ENCODE results near the gene SYCE3. TPM values are rescaled to one million over a fixed set of nuclear protein-coding genes. Genes with fewer than 3 reads are reported as not detected.

The SYCE3 gene
- polyA plus RNA-seq, 5 donors: not detected

GRCh38 chr22:50600967-50601668 is 38.4 kb upstream of the SYCE3 start:
- DNase-seq: no peak

- DNase-seq: no peak
These were observed 37.8 kb upstream of the SYCE3 start, which contains the start of gene MAPK8IP2 for GRCh38 chr22:50600538-50600937. Gene MAPK8IP2, plus strand, starts transcription at chr22:50600793. Its CDS starts 26 bp downstream, at chr22:50600819.

GRCh38 chr22:50599816-50600455 is 37.2 kb upstream of the SYCE3 start:
- peak; percentile 42 for DNase-seq

GRCh38 chr22:50597097-50597496 is 34.4 kb upstream of the SYCE3 start:
- DNase-seq: no peak

- DNase-seq: no peak
These were observed 32.5 kb upstream of the SYCE3 start for GRCh38 chr22:50595189-50595588.

GRCh38 chr22:50587407-50587806 is 24.7 kb upstream of the SYCE3 start:
- DNase-seq: no peak

- DNase-seq: no peak
These were observed 23.7 kb upstream of the SYCE3 start for GRCh38 chr22:50586416-50586815.

GRCh38 chr22:50585781-50586180 is 23.1 kb upstream of the SYCE3 start:
- no peak for DNase-seq

- DNase-seq: no peak
These were observed 22.5 kb upstream of the SYCE3 start for GRCh38 chr22:50585238-50585637.

GRCh38 chr22:50584106-50585096 is 21.7 kb upstream of the SYCE3 start:
- no peak for DNase-seq

GRCh38 chr22:50583294-50583861 is 20.7 kb upstream of the SYCE3 start:
- DNase-seq: no peak

- peak; percentile 98 to 99 for DNase-seq
These were observed 20.0 kb upstream of the SYCE3 start, which contains the start of gene CHKB for GRCh38 chr22:50582493-50583293. Gene CHKB, minus strand, starts transcription at chr22:50582849. Its CDS starts 68 bp downstream, at chr22:50582781.

GRCh38 chr22:50581950-50582492 is 19.3 kb upstream of the SYCE3 start:
- DNase-seq: no peak

- no peak for DNase-seq
These were observed 18.6 kb upstream of the SYCE3 start for GRCh38 chr22:50581031-50581949.

- no peak for DNase-seq
These were observed 17.0 kb upstream of the SYCE3 start for GRCh38 chr22:50579752-50580151.

- DNase-seq: no peak
These were observed 16.1 kb upstream of the SYCE3 start for GRCh38 chr22:50578776-50579310.

GRCh38 chr22:50577987-50578775 is 15.5 kb upstream of the SYCE3 start, which contains the start of gene CPT1B:
Gene CPT1B, minus strand, starts transcription at chr22:50578427. Its CDS starts 512 bp downstream, at chr22:50577915.
- DNase-seq: no peak

GRCh38 chr22:50577697-50577986 is 14.9 kb upstream of the SYCE3 start:
- DNase-seq: no peak

All from right lung (tissue), 5 donors.